GM19035 (cell line): ENCODE measurements around the gene EPB42.
"Not testable (repeated sequence)": the region's sequence is repeated elsewhere in the genome, so short reads cannot be mapped to it uniquely, and the experiment has no call there.

Experiments
- ATAC-seq: cut with Tn5 transposase; IDR thresholded peaks from one replicate; pipeline ENCODE4 v1.9.1; 2021; ENCODE audit not compliant: unreplicated experiment

EPB42 gene

DNA sequence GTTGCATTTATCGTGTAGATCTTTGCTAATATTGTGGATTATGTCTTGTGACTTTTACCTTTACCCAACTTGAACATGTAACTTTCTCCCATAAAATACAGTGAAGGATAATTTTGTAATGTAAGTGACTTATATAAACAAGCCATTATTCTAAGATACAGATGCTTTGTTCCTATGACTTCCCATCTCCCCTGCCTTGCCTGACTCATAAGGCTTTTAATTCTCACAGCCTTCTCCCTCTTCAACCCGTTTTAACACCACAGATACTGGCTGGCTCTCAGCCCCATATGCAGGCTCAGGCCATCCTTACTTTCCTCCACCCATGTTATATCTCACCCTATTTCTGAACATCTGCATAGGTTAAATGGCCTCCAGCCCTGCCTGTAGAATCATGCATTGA lies 31.5 kb downstream of the EPB42 start:
- ATAC-seq: no peak

DNA sequence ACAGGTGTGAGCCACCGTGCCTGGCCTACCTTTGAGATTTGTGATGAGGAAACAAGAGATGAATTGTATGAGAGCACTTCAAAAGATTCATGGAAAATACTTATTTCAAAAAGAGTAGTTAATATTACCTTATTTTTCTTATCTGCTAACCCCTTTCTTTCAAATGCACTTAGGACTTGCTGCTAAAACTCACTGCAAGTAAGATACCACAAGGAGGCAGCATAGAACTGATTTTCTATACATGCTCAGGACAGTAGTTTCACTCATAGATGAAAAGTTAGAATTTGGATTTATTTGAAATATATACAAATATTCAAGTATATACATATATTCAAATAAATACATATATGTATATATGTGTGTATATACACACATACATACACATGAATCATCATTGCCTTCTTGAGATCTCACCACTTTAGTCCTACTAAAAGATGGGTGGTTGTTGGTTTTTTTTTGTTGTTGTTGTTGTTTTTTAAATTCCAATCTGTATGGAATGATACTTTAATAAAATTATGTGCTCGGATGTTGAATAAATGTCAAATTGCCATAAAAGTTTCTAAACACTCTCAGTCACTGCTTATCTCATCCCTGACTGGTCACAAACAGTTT lies 33.2 kb downstream of the EPB42 start:
- ATAC-seq: no peak

DNA sequence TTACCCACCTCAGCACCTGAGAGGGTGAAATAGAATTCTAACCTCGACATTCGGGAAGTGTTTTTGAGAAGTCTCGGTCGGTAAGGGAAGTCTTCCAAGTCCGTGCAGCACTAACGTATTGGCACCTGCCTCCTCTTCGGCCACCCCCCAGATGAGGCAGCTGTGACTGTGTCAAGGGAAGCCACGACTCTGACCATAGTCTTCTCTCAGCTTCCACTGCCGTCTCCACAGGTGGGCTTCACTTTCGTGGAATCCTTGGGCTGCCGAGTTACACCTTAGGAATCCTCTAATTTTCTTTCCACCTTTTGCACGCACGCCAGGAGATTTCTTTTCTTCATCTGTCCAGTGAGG lies 34.8 kb downstream of the EPB42 start:
- no peak for ATAC-seq

DNA sequence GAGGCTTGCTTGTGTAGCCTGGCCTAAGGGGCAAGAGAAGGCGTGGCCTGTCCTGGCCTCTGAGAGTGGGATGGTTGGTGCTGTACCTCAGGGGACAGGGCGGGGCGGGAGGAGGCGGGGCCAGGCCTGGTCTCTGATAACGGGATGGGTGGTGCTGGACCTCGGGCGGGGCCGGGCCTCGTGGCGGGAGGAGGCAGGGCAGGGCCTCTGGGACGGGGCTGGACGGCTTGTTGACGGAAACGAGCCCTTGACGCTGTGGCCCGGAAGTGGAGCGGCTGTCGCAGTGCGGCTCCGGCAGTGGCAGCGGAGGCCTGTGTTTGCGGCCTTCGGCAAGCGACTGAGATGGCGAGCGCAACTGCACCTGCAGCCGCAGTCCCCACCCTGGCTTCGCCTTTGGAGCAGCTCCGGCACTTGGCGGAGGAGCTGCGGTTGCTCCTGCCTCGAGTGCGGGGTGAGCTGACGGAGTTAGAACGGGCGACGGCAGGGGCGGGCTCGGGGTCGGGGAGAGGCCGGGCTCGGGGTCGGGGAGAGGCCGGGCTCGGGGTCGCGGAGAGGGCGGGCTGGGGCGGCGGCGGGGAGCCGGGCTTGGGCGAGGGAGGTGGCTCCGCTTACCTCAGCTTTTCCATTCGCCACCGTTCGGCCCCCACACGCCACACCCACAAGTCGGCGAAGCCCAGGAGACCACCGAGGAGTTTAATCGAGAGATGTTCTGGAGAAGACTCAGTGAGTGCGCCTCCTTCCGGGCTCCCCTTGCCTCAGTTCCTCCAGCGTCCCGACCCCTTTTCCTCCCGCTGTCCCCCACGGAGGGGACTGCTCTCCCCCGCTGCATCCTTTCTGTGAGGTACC lies 35.4 kb downstream of the EPB42 start, which contains the start of gene CCNDBP1:
CCNDBP1 (plus strand) TSS at position 247 of the 846 bp plus-strand sequence; CDS start at position 343, 96 bp downstream.
- ATAC-seq: peak; percentile 93

DNA sequence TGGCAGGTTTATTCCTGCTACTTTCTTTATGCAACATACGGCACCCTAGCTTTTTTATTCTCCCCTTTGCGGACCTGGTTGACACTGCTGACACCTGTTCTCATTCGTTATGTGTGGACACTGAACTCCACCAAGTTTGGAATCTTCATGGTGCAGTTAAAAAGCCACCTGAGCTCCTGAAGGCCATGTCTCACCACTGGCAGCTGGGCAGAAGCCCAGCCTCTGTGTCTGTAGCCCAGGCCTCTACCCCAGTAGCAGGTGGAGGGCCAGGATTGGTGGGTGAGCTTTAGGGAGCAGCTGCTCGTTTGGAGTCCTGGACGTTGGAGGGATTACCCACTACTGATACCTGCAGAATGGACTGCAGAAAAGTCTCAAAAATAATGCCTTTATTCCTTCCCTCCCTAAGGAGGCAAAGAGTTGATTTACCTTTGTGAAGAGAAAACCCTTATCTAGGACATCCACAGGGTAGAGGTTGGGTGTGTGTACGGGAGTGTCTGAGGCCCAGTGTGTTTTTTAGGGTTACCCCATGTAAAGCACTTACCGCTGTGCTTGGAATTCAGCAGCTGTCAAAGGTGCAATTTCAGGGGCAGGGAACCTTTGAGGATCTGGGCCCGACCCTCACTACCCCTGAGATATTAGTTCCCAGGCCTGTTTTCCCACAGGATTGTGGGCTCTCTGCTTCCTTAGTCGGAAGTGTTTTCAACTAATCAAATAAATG lies 36.3 kb downstream of the EPB42 start:
- ATAC-seq: no peak

DNA sequence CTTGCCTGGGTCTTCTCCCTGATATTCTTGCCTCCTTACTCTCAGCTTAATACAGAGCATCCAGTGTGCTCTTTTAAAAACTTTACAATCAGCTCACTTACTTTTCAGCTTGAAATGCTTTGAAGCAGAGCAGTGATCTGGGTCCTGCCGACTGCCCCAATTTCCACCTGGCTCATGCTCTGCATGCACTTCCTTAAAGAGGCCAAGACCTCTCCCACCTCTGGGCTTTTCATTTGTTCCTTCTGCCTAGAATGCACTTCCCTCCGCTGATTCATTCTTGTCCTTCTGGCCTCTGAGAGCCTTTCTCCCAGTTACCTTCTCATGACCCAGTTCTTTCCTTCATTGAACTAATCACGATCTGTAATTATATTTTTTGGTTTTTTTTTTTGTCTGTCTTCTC lies 37.5 kb downstream of the EPB42 start:
- ATAC-seq: no peak

DNA sequence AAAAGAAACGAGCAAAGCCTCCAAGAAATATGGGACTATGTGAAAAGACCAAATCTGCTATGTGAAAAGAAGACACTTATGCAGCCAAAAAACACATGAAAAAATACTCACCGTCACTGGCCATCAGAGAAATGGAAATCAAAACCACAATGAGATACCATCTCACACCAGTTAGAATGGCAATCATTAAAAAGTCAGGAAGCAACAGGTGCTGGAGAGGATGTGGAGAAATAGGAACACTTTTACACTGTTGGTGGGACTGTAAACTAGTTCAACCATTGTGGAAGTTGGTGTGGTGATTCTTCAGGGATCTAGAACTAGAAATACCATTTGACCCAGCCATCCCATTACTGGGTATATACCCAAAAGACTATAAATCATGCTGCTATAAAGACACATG lies 43.7 kb downstream of the EPB42 start:
- ATAC-seq: not testable (repeated sequence)

DNA sequence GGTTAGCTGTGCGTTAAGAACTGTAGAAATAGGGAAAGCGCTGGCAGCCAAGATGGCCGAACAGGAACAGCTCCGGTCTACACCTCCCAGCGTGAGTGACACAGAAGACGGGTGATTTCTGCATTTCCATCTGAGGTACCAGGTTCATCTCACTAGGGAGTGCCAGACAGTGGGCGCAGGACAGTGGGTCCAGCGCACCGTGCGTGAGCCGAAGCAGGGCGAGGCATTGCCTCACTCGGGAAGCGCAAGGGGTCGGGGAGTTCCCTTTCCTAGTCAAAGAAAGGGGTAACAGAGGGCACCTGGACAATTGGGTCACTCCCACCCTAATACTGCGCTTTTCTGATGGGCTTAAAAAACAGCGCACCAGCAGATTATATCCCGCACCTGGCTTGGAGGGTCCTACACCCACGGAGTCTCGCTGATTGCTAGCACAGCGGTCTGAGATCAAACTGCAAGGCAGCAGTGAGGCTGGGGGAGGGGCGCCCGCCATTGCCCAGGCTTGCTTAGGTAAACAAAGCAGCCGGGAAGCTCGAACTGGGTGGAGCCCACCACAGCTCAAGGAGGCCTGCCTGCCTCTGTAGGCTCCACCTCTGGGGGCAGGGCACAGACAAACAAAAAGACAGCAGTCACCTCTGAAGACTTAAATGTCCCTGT lies 45.0 kb downstream of the EPB42 start:
- ATAC-seq: not testable (repeated sequence)

DNA sequence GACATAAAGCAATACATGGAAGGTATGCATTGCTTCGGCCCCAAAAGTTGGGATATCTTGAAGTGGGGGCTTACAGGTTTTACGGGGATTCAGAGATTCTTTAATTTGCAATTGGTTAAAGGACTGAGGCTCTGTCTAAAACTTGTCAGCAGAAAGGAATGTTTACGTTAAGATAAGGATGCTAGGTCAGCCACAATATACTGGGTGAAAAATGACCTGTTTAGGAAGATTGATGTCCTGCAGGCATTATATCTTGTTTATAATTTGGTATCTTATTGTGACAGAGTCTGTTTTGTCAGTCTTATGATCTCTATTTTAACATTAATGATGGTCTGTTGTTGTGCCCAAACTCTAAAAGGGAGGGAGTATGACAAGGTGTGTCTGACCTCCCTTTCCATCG lies 50.9 kb downstream of the EPB42 start:
- no peak for ATAC-seq

DNA sequence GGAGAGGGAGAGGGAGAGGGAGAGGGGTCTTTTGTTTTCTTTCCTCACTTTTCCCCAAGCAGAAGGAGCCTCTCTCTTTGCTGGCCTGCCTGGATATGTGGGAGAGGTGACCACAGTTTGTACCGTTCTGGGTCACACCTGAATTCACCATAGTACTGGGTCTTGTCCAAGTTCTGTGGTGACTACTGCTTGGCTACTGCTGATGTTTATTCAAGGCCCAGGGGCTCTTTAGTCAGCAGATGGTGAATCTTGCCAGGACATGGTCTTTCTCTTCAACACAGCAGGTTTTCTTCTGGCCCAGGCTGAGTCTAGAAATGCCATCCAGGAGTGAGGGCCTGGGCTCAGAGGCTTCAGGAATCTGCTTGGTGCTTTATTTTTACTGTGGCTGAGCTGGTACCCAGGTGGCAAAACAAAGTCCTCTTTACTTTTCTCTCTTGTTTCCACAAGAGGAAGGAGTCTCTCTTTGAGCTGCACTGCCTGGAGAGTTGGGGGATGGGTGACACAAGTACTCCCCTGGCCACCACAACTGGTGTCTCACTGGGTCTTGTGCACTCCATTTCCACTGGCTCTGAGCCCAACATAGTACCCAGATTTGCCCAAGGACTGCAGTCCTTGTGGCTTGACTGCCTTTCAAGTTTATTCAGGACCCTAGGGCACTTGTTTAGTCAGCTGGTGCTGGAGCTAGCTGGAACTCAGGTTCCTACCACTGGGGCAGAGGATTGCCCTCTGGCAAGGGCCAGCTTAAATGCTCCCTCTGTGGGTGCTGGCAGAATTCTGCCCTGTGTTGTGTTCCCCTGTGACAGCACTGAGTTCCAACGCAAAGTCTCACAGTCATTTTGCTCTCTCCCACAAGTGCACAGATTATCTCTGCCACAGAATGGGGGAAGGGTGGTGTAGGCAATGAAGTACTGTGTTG lies 52.4 kb downstream of the EPB42 start:
- no peak for ATAC-seq

DNA sequence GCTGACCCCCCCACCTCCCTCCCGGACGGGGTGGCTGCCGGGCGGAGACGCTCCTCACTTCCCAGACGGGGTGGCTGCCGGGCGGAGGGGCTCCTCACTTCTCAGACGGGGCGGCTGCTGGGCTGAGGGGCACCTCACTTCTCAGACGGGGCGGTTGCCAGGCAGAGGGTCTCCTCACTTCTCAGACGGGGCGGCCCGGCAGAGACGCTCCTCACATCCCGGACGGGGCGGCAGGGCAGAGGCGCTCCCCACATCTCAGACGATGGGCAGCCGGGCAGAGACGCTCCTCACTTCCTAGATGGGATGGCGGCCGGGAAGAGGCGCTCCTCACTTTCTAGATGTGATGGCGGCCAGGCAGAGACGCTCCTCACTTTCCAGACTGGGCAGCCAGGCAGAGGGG lies 53.6 kb downstream of the EPB42 start:
- not testable (repeated sequence) for ATAC-seq

DNA sequence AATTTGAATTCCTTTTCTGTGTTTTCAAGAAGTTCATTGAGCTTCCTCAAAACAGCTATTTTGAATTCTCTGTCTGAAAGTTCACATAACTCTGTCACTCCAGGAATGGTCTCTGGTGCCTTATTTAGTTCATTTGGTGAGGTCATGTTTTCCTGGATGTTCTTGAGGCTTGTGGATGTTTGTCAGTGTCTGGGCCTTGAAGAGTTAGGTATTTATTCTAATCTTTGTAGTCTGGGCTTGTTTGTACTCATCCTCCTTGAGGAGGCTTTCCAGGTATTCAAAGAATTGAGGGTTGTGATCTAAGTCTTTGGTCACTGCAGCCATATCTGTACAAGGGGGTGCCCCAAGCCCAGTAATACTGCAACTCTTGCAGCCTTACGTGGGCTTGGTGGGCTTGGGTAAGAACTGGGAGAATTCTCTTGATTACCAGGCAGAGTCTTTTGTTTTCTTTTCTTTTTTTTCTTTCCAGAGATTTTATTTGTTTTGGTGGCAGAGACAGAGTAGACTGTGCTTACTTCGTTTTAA lies 55.0 kb downstream of the EPB42 start:
- no peak for ATAC-seq

DNA sequence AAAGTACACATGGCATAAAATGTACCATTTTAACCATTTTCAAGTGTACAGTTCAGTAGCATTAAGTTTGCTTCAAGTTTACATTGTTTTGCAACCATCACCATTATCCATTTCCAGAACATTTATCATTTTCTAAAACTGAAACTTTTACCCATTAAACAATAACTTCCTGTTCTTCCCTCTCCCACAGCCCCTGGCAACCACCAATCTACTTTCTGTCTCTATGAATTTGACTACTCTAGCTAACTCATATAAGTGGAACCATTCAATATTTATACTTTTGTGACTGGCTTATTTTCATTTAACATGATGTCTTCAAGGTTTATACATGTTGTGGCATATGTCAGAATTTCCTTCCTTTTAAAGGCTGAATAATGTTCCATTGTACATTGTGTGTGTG lies 67.5 kb downstream of the EPB42 start:
- no peak for ATAC-seq

DNA sequence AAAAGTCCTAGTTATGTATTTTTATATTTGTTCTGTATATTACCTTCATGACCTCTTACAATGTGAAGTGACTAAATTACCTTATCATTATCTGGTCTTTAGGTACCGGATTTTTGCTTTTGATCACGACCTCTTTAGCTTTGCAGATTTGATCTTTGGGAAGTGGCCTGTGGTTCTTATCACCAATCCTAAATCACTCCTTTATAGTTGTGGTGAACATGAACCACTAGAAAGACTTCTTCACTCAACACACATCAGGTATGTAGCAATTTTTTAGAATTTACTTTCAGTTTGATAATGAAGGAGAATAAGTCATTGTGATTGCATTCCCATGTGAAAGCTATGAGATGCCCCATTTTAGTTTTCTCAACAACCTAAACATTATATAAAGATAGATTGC lies 69.1 kb downstream of the EPB42 start:
- ATAC-seq: no peak

DNA sequence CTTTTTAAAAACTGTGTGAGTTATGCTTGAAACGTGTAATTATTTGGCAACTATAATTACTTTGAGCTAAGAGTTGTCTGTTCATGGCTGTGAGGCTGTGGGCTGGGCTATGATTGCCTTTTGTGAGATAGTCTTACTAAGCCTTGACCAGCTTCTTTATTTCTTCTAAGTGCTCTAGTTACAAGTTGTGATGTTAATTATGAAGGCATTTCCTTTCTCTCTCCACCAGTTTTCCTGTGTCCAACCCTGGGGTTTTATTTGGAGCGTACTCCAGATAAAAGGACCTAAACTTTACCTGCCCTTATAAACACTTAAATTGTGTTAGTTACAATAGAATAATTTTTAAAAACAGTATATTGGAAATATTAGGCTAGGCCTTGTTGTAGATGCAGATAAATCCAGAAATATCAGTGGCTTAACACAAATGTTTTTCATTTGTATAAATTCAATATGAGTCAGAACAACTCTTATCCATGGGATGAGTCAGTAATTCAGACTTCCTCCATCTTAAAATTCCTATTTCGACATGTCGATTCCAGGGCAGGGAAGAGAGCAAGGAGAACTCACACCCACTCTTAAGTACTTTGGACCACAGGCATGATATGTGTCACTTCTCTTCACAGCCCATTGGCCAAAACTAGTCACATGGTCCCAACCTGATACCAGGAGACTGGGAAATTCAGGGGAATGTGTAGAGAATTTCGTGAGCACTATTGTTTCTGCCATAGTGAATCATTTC lies 70.5 kb downstream of the EPB42 start:
- no peak for ATAC-seq
